SKM-1 treated with dmso at 0.1 percent for 144 hours (cell line): ENCODE measurements around the gene PCED1B.
"Not testable (repeated sequence)": the region's sequence is repeated elsewhere in the genome, so short reads cannot be mapped to it uniquely, and the experiment has no call there.

Source experiments
- DNase-seq: peaks from one replicate; lab custom pipeline; 2025; ENCODE audit not compliant: unreplicated experiment; lab: John Stamatoyannopoulos, UW

The PCED1B gene

GRCh38 chr12:47117305-47117704, 37.9 kb downstream of the PCED1B start:
- DNase-seq: not testable (repeated sequence)

- no peak for DNase-seq
Measured at GRCh38 chr12:47120736-47121135, 41.3 kb downstream of the PCED1B start.

- DNase-seq: no peak
Measured at GRCh38 chr12:47121146-47121545, 41.7 kb downstream of the PCED1B start.

- no peak for DNase-seq
Measured at GRCh38 chr12:47122602-47123001, 43.2 kb downstream of the PCED1B start.

- DNase-seq: no peak
Measured at GRCh38 chr12:47123730-47124129, 44.3 kb downstream of the PCED1B start.

- no peak for DNase-seq
Measured at GRCh38 chr12:47124451-47124850, 45.0 kb downstream of the PCED1B start.

- no peak for DNase-seq
Measured at GRCh38 chr12:47126246-47126645, 46.8 kb downstream of the PCED1B start.

GRCh38 chr12:47131011-47131410, 51.6 kb downstream of the PCED1B start:
- DNase-seq: no peak

GRCh38 chr12:47134005-47134404, 54.6 kb downstream of the PCED1B start:
- DNase-seq: no peak

GRCh38 chr12:47135578-47135977, 56.2 kb downstream of the PCED1B start:
- DNase-seq: no peak

GRCh38 chr12:47139000-47139681, 59.7 kb downstream of the PCED1B start:
- DNase-seq: peak; percentile 47

GRCh38 chr12:47141459-47141858, 62.0 kb downstream of the PCED1B start:
- DNase-seq: no peak

- no peak for DNase-seq
Measured at GRCh38 chr12:47144769-47145168, 65.3 kb downstream of the PCED1B start.

GRCh38 chr12:47145188-47145587, 65.8 kb downstream of the PCED1B start:
- DNase-seq: no peak

- no peak for DNase-seq
Measured at GRCh38 chr12:47147739-47148138, 68.3 kb downstream of the PCED1B start.

GRCh38 chr12:47149146-47149545, 69.7 kb downstream of the PCED1B start:
- DNase-seq: no peak

- DNase-seq: no peak
Measured at GRCh38 chr12:47152095-47152494, 72.7 kb downstream of the PCED1B start.

GRCh38 chr12:47155457-47156166, 76.2 kb downstream of the PCED1B start:
- DNase-seq: no peak

GRCh38 chr12:47156167-47156736, 76.8 kb downstream of the PCED1B start:
- no peak for DNase-seq

GRCh38 chr12:47158792-47159191, 79.4 kb downstream of the PCED1B start:
- DNase-seq: no peak

GRCh38 chr12:47159348-47159747, 79.9 kb downstream of the PCED1B start:
- DNase-seq: no peak
